ENCODE measurements around the gene TUBGCP6. TPM values are rescaled to one million over a fixed set of nuclear protein-coding genes. Genes with fewer than 3 reads are reported as not detected.
"Not testable (repeated sequence)": the region's sequence is repeated elsewhere in the genome, so short reads cannot be mapped to it uniquely, and the experiment has no call there.

The TUBGCP6 gene
- total RNA-seq, 1 experiment from 2014 or later: 31.3 TPM

GRCh38 chr22:50273352-50273751, 28.5 kb upstream of the TUBGCP6 start:
- CTCF ChIA-PET: interaction anchor here (0.9 kb wide), 1 partner anchor 21 kb away, joined by 3 read pairs; no protein-coding TSS in a partner anchor
- TF ChIP-seq CTCF (IDR thresholded peaks at IDR 0.05): peak; percentile 17; the same call in 1 of the 2 replicates
- intact Hi-C loops (cut with micrococcal nuclease; ENCODE audit: unreplicated experiment): loop anchor here (5.0 kb wide), 1 partner anchor 69 kb away; the partner anchor contains the start of gene PPP6R2
- POLR2A ChIA-PET: interaction anchor here (0.6 kb wide), 1 partner anchor 162 kb away, joined by 3 read pairs; no protein-coding TSS in a partner anchor
- H3K4me3 ChIP-seq (ENCODE audit: low read depth in 2 of 2, low read length in 2 of 2); H3K9me3 ChIP-seq (ENCODE audit: control insufficient read depth, insufficient read depth, low read depth, low read length); ATAC-seq; H3K27ac ChIP-seq (ENCODE audit: low read length); in situ Hi-C loops (cut with HindIII; ENCODE audit: low pct_unique_long_range_greater_than_20kb, low sequenced_read_pairs); BruUV-seq (replicated peaks); H3K36me3 ChIP-seq (ENCODE audit: control insufficient read depth, insufficient read depth, low read length); H3K27me3 ChIP-seq (ENCODE audit: control insufficient read depth, insufficient read depth, low read length); DNase-seq (ENCODE audit: low read depth, low spot score): not testable (repeated sequence)
- H3K4me1 ChIP-seq (ENCODE audit: control insufficient read depth, insufficient read depth, low read length): peaks cover 23% of the 10 kb centered on the region

- POLR2A ChIA-PET: interaction anchor here (0.6 kb wide), 1 partner anchor 42 kb away, joined by 6 read pairs; no protein-coding TSS in a partner anchor
- DNase-seq (ENCODE audit: low read depth, low spot score) (no peak), ATAC-seq (peak; percentile 13)
- Histone ChIP-seq H3K4me3 (ENCODE audit: low read depth in 2 of 2, low read length in 2 of 2) (peak overlapping the region in 1 of 2 experiments; percentile 8; a peak in 1 of 4 replicates), H3K36me3 (ENCODE audit: control insufficient read depth, insufficient read depth, low read length) (no peaks in the 10 kb centered on the region), H3K4me1 (ENCODE audit: control insufficient read depth, insufficient read depth, low read length) (peaks cover 23% of the 10 kb centered on the region), H3K27me3 (ENCODE audit: control insufficient read depth, insufficient read depth, low read length) (no peaks in the 10 kb centered on the region), H3K27ac (ENCODE audit: low read length) (peak overlapping the region; percentile 54; the same call in 1 of the 2 replicates), H3K9me3 (ENCODE audit: control insufficient read depth, insufficient read depth, low read depth, low read length) (no peaks in the 10 kb centered on the region)
- TF ChIP-seq SIN3A (IDR thresholded peaks at IDR 0.05; ENCODE audit: borderline replicate concordance, insufficient read depth, low read depth, low read length) (no peak), CTCF (IDR thresholded peaks at IDR 0.05) (no peak), REST (IDR thresholded peaks at IDR 0.05; ENCODE audit: insufficient read depth in 1 of 2, low read depth in 2 of 2, low read length in 1 of 2) (no peak), TCF7L2 (IDR thresholded peaks at IDR 0.05; ENCODE audit: low read depth, low read length) (no peak), POLR2AphosphoS5 (IDR thresholded peaks at IDR 0.05; ENCODE audit: low read depth, low read length) (no peak)
- CTCF ChIA-PET: interaction anchor here (0.7 to 1.0 kb wide), 4 partner anchors 9 to 59 kb away, joined by 3 to 6 read pairs (median 4); no protein-coding TSS in a partner anchor
- no TSS peak for BruUV-seq (replicated peaks)
- in situ Hi-C loops (cut with HindIII; ENCODE audit: low pct_unique_long_range_greater_than_20kb, low sequenced_read_pairs) (no loop called here), intact Hi-C loops (cut with micrococcal nuclease; ENCODE audit: unreplicated experiment) (loop anchor here (5.0 kb wide), 1 partner anchor 70 kb away; the partner anchor contains the start of gene PPP6R2)
Measured at GRCh38 chr22:50272044-50272802, 27.4 kb upstream of the TUBGCP6 start.
